ENCODE measurements around the gene KAZALD1.

DNA sequence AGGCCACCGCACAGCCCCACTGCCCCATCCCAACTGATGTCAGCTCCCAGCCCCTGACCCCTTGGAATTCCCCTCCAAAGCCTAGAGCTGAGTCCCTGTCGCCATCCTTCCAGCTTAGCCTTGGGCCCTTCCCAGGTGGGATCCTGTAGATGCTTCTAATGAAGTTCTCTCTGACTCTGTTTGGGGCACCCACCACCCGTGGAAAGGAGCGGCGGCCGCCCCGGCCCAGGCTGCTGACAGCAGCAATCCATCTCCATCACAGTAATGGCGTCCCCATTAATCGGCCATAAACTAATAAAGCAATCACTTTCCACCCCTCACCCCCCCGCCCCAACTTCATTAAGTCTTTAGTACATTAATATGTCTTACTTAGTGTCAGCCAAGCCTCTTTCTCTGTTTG, 25.6 kb downstream of the KAZALD1 start:
- TF ChIP-seq, protein P1, sequence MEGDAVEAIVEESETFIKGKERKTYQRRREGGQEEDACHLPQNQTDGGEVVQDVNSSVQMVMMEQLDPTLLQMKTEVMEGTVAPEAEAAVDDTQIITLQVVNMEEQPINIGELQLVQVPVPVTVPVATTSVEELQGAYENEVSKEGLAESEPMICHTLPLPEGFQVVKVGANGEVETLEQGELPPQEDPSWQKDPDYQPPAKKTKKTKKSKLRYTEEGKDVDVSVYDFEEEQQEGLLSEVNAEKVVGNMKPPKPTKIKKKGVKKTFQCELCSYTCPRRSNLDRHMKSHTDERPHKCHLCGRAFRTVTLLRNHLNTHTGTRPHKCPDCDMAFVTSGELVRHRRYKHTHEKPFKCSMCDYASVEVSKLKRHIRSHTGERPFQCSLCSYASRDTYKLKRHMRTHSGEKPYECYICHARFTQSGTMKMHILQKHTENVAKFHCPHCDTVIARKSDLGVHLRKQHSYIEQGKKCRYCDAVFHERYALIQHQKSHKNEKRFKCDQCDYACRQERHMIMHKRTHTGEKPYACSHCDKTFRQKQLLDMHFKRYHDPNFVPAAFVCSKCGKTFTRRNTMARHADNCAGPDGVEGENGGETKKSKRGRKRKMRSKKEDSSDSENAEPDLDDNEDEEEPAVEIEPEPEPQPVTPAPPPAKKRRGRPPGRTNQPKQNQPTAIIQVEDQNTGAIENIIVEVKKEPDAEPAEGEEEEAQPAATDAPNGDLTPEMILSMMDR (IDR thresholded peaks at IDR 0.05 in 8 of 11, conservative IDR thresholded peaks at IDR 0.05 in 3 of 11): no peak
- TF ChIP-seq POLR2A (IDR thresholded peaks at IDR 0.05) (no peak), POLR2AphosphoS5 (IDR thresholded peaks at IDR 0.05) (no peak)

Data from spleen (tissue), 7 donors.